Thyroid gland (tissue), 4 donors: ENCODE measurements around the gene IQGAP1.

Source experiments
- POLR2A ChIP-seq, 2 donors: fragments of 450-650 bp; IDR thresholded peaks; one replicate each; pipeline ENCODE4 v1.6.1; 2017; ENCODE audit warnings: antibody characterized with exemption in 2 of 2, mild to moderate bottlenecking in 2 of 2, moderate library complexity in 1 of 2
- TF ChIP-seq, protein P1 (sequence below), 6 experiments: fragments of 200-600 bp in 3 of 6; fragments of 450-650 bp in 3 of 6; sonication (generic) in 3 of 6; IDR thresholded peaks; one replicate each; pipeline ENCODE4 v1.5.1; 2016 to 2019; ENCODE audit warnings: antibody characterized with exemption in 6 of 6, mild to moderate bottlenecking in 2 of 6, inconsistent platforms in 1 of 6, moderate library complexity in 1 of 6

DNA sequence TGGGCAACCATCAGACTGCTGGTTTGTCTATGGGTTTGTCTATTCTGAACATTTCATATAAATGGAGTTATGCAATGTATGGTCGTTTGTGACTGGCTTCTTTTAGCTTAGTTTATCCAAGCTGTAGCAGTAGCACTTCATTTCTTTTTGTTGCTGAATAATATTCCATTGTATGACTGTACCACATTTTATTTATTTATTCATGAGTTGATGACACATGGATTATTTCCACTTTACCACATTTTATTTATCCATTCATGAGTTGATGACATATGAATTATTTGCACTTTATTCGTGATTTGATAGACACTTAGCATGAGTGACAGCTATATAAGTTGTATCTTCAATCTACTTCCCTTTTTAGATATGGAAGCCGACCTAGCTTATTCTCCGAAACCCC lies 70.0 kb downstream of the IQGAP1 start:
- TF ChIP-seq, protein P1, sequence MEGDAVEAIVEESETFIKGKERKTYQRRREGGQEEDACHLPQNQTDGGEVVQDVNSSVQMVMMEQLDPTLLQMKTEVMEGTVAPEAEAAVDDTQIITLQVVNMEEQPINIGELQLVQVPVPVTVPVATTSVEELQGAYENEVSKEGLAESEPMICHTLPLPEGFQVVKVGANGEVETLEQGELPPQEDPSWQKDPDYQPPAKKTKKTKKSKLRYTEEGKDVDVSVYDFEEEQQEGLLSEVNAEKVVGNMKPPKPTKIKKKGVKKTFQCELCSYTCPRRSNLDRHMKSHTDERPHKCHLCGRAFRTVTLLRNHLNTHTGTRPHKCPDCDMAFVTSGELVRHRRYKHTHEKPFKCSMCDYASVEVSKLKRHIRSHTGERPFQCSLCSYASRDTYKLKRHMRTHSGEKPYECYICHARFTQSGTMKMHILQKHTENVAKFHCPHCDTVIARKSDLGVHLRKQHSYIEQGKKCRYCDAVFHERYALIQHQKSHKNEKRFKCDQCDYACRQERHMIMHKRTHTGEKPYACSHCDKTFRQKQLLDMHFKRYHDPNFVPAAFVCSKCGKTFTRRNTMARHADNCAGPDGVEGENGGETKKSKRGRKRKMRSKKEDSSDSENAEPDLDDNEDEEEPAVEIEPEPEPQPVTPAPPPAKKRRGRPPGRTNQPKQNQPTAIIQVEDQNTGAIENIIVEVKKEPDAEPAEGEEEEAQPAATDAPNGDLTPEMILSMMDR (IDR thresholded peaks at IDR 0.05), result no peak
- no peak for TF ChIP-seq POLR2A (IDR thresholded peaks at IDR 0.05)
